SKM-1 (cell line): ENCODE data around the gene FCER2.

Experiments
- DNase-seq: peaks from one replicate; lab custom pipeline; 2025; ENCODE audit not compliant: unreplicated experiment; lab: John Stamatoyannopoulos, UW

Gene FCER2

DNA sequence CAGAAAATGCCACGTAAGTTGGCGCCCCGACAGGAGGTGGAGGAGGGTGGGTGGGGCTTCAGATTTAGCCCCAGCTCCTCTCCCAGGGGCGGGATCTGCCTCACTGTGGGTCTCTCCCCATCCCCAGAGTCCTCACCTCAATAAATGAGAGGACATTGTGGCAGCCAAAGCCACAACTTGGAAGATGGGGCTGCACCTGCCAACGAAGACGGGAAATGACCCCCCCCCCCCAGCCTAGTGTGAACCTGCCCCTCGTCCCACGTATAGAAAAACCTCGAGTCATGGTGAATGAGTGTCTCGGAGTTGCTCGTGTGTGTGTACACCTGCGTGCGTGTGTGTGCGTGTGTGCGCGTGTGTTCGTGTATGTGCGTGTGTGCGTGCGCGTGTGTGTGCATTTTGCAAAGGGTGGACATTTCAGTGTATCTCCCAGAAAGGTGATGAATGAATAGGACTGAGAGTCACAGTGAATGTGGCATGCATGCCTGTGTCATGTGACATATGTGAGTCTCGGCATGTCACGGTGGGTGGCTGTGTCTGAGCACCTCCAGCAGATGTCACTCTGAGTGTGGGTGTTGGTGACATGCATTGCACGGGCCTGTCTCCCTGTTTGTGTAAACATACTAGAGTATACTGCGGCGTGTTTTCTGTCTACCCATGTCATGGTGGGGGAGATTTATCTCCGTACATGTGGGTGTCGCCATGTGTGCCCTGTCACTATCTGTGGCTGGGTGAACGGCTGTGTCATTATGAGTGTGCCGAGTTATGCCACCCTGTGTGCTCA lies 22.8 kb downstream of the FCER2 start:
- no peak for DNase-seq

DNA sequence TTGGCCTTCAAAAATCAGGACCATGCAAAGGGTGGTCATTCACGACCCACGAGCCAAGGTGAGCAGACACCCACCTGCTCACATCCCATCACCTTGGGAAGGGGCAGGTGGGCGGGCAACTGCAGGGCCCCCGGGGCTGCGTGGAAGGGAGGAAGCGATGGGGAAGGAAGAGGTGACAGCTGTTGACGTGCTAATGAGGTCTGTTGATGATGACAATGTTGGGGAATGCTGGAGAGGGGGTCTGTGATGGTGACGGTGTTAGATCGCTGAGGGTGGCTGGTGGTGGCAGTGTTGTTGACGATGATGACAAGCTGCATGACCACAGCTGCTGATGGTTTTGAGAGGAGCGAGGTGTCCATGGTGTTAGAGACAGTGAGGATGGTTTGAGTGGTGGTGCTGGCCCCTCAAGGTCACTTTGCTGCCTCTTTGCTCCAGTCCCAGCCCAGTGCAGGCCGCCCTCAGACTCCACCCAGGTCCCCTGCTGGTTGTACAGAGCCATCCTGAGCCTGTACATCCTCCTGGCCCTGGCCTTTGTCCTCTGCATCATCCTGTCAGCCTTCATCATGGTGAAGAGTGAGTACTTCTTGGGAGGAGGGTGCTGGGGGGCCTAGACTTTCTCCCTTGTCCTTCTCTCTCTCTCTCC lies 24.1 kb downstream of the FCER2 start:
- DNase-seq = no peak

DNA sequence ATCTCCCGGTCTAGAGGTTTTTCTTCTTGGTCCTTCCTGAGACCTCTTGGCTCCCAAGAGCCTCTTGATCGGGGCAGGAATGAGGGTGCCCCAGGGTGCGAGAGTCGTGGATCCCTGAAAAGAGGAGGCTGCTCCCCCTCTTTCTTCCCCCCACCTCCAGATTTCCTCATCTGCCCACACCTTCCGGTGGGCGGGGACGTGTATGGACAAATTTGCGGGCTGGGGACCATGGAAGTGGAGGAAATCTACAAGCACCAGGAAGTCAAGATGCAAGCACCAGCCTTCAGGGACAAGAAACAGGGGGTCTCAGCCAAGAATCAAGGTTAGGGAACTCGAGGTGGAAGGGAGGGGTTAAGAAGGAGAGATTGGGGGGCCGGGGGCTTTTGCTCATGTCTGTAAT lies 25.1 kb downstream of the FCER2 start, which contains the start of gene MCEMP1:
Gene MCEMP1 (plus strand): TSS at position 237 of the 400 bp plus-strand sequence. CDS start 31 bp downstream, at position 268.
- peak; percentile 74 for DNase-seq

DNA sequence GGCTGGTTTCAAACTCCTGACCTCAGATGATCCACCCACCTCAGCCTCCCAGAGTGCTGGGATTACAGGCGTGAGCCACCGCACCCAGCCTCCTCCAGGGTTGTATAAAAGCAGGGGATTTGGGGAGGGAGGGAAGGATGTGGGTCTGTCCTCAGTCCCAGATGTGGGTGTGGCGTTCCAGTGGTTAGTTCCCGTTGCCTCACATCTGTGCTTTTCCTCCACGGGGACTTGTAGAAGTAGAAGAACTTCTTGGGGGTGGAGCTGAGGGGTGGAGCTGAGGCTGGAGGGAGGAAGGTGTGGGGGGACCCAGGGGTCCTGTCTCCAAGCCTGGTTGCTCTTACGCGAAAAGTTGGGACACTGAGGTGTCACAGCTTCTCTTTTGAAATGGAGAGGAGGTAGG lies 25.6 kb downstream of the FCER2 start:
- peak; percentile 74 for DNase-seq

DNA sequence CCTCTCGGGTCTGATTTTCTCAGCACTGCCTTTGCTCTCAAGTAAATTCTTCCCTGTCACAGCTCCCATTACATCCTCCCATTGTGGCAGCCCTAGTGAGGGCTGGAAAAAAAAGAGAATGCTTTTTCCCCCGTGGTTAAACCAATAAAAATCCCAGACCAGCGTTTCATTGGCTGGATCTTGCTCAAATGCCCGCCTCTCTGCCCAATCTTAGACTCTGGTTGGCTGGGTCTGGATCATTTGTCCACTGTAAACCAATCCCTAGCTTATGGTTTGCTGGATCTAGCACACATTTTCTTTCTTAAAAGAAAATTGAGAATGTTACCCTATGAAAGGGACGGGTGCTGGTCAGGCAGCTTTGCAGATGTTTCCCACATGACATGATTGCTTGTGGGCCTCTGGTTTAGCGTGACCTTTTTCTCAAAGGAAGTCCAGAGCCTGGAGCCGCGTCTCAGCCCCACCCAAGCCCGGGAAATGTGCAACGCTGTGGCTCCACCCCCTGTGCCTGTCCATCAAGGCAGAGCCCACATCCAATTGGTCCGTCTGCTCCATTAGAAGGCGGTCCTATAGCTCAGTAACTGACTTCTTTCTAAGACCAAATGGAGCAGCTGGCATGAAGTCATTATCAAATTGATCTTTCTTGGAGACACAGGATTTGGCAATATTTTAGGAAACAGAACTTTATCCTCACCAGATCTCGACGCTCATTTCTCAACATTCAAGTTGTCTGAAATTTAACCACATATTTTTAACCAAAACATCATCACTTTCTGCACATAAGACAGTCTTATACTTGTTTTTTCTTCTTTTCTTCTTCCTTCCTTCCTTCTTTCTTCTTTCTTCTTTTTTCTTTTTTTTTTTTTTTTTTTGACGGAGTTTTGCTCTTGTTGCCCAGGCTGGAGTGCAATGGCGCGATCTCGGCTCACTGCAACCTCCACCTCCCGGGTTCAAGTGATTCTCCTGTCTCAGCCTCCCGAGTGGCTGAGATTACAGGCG lies 27.6 kb downstream of the FCER2 start:
- peak; percentile 65 for DNase-seq

DNA sequence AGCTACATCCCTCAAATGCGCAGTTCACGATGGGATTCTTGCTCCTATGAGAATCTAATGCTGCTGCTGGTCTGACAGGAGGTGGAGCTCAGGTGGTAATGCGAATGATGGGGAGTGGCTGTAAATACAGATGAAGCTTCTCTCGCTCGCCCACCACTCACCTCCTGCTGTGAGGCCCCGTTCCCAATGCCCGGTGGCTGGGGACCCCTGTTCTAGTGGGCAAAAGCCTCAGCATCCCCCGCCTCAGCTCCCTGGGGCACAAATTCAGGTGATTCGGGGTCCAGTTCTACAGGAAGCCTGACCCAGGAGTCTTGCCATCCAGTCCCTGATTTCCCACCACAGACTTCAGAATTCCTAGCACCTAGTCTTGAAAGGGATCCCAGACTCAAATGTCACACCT lies 29.4 kb downstream of the FCER2 start:
- no peak for DNase-seq

DNA sequence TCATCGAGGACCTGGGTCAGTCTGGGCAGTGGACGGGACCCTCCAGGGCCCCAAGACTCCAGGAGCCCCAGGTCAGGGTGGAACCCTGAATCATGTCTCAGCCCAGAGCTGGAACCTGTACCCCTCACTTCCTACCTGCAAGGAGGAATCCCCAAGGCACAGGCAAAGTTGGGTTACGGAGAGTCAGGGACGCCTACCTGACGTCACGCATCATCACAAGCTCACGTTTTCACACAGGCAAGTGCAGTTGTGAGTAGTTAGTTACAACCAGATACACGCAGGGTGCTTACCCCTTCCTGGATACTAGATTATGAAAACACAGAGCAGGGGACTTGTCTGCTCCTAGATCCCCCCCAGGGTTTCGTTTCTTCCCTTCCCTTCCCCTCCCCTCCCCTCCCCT lies 31.1 kb downstream of the FCER2 start:
- no peak for DNase-seq

DNA sequence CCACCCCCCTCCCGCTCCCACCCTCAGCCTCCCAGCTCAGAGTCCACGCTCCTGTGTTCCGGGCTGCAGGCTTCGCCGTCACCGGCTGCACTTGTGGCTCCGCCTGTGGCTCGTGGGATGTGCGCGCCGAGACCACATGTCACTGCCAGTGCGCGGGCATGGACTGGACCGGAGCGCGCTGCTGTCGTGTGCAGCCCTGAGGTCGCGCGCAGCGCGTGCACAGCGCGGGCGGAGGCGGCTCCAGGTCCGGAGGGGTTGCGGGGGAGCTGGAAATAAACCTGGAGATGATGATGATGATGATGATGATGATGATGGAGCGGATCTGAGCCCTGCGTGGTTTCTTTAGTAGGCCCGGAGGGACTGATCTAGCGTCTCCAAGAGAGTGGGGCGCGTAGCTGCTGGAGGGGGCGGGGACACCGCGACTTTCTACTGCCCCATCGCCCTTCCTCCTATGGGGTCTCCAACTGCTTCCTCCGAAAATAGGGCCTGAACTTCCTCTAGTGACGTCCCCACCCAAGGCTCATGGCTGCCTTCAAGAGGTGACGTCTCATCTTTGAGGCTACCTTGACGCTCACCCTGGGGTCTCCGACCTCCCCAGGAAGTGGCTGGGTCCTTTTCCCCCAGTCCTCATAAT lies 31.7 kb downstream of the FCER2 start:
- DNase-seq = no peak

DNA sequence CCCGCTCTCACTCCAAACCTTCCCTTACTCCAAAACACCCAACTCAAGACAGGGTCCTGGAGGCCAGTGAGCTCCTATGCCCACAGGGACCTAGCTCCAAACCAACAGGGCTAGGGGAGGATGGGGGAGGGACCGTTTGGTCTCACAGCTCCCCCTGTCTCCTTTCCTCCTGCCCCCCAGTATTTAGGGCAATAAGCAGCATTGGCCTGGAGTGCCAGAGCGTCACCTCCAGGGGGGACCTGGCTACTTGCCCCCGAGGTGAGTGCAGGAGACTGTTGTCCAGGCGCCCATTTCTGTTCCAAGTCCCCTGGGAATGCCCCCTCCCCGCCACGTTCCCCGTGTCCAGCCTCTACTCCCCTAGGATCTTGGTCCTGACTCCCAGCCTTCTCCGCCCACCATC lies 32.3 kb downstream of the FCER2 start:
- DNase-seq = no peak

DNA sequence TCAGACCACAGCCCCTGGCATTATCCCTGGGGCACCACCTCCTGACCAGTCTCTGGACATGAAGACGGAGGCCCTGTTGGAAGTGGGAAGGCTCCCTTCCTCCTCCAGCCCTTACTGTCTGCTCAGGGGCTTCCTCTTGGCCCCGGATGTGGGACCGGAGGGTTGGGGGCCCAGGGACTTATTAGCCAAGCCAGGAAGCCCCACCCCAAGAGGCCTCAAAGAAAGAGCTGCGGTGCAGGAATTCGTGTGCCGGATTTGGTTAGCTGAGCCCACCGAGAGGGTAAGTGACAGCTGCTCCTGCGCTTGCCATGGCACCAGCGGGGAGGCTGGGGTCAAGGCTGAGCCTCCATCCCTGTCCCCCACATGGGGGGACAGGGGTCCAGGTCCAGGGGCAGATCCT lies 33.1 kb downstream of the FCER2 start, which contains the start of gene RETN:
Gene RETN (plus strand): TSS at position 208 of the 400 bp plus-strand sequence. CDS start 278 bp downstream, outside the sequence.
- no peak for DNase-seq

DNA sequence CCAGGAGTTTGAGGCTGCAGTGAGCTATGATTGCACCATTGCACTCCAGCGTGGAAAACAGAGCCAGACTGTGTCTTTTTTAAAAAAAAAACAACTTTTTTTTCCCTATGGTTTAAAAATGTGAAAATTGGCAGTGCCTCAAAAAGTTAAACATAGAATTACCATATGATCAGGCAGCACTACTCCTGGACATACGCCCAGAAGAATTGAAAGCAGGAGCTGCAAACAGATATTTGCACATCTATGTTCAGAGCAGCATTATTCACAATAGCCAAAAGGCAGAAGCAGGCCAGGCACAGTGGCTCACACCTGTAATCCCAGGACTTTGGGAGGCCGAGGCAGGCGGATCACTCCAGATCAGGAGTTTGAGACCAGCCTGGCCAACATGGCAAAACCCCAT lies 36.9 kb downstream of the FCER2 start:
- no peak for DNase-seq

DNA sequence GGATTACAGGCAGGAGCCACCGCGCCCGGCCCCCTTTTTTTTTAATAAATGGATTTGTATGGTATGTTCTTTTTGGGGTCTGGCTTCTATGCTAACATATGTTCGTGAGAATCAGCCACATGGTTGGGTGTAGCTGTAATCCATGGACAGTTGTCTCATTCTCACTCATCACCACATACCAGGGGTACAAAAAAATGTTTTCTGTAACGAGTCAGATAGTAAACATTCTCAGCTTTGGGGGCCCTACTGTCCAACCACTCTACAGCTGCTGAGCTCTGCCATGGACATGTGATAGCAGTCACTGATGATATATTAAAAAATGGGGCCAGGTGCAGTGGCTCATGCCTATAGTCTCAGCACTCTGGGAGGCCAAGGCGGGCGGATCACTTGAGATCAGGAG lies 38.2 kb downstream of the FCER2 start:
- DNase-seq = no peak

DNA sequence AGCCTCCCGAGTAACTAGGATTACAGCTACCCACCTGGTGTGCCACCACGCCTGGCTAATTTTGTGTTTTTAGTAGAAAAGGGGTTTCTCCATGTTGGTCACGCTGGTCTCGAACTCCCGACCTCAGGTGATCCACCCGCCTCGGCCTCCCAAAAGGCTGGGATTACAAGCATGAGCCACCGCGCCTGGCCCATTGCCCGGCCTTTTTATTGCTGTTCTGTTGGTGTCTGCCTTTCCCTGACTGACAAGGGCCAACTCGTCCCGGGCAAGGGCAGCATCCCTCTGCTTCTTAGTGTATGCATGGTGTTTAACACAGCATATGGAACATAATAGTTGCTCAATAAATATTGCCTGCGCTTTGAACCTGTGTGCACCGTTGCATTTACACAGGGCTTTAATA lies 39.3 kb downstream of the FCER2 start:
- no peak for DNase-seq

DNA sequence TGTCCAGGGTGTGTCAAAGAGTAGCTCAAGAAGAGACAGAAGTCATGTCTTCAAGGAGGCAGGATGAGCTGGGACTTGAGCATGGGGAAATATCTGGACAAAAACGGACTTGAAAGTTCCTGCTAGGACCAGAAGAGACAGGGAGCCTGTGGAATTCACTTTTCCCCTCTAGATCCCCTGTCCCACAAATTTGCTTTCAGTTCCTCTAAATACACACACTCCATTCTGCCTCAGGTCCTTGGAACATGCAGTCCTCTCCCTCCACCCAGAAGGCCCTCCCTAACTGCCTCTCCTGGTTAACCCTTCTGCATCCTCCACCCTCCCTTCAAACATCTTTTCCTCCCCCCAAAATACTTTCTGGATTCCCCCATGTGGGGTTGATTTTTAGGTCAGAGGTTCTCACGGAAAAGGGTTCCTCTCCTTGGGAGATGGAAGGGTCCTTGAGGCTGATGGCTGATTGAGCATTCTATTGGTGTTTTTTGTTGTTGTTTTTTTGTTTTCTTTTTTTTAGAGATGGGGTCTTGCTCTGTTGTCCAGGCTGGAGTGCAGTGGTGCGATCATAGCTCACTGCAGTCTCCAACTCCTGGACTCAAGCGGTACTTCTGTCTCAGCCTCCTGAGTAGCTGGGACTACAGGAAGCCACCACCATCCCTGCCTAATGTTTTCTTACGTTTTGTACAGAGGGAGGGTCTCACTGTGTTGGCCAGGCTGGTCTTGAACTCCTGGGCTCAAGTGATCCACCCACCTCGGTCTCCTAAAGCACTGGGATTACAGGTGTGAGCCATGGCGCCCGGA lies 40.0 kb downstream of the FCER2 start:
- no peak for DNase-seq

DNA sequence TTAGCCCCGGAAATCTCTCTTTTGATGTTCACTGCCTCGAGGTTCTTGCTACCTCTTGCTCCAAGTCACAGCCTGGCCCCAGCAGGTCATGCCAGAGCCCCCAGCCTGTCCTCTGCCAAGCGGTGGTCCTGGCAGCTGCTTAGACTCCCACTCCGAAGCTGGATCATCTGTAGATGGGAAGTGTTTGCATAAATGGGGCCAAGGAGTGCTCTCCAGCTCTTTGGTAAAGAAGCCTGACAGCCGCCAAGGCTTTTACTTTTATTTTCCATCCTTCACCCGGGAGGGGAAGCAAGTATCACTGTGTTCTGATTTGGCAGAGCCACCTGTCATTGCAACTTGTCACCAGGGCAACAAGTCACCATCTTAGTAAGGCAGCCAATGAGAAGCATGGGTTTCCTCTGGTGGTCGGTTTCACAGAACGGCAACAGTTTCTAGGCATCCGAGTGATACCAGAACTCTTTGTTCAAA lies 43.7 kb downstream of the FCER2 start:
- no peak for DNase-seq

DNA sequence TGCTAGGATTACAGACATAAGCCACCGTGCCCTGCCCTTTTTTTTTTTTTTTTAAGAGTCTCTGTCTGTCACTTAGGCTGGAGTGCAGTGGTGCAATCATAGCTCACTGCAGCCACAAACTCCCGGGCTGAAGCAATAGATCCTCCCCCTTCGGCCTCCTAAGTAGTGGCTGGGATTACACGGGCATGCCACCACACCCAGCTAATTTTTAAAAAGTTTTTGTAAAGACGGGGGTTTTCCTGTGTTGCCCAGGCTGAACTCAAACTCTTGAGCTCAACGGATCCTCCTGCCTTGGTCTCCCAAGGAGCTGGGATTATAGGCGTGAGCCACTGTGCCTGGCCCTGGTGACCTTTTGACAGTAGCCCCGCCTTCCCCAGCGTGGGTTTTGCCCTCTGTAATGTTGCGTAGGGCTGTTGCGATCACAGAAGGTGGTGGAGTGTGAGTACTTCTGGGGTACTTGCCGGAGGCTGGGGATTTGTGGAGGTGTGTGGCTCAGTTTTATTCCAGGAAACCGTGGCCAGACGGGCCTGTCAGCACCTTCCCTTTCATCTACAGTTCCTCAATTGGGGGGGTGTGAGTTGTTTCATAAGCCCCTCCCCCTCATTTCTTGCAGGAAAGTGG lies 44.7 kb downstream of the FCER2 start:
- peak; percentile 84 for DNase-seq

DNA sequence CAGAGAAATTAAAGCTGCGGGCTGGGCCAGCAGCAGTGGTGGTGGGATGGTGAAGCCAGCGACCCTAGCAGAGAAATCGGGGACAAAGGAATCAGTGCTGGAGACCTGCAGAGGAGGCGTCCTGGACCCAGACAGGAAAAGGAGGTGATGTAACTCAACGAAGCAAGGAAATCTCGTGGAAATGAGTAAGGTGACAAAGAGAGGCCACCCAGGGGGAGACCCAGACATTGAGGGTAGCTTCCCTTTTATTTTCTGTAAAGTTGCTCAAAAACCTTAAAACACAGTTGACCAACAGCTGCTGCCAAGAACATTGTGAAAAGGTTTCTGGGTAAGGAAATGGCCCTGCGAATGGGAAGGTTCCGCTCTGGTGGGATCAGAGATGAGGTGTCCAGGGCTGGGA lies 46.4 kb downstream of the FCER2 start:
- peak; percentile 92 for DNase-seq

DNA sequence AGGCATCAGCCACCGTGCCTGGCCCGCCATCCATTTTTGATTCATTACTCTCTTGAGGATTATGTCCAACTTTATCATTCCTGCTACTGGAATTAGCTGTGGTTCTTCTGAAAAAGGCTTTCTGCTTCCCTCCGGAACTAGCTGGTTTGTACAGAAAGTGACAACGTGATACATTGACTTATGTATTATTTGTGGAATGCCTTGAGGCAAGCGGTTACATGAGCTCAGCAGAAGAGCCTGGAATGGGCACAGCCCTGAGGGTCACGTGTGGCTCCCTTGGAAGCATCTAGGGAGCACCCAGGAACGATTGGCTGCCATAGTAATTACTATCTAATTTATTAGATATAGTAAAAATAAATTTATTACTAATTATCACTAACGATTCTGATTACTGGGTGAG lies 47.5 kb downstream of the FCER2 start:
- DNase-seq = no peak

DNA sequence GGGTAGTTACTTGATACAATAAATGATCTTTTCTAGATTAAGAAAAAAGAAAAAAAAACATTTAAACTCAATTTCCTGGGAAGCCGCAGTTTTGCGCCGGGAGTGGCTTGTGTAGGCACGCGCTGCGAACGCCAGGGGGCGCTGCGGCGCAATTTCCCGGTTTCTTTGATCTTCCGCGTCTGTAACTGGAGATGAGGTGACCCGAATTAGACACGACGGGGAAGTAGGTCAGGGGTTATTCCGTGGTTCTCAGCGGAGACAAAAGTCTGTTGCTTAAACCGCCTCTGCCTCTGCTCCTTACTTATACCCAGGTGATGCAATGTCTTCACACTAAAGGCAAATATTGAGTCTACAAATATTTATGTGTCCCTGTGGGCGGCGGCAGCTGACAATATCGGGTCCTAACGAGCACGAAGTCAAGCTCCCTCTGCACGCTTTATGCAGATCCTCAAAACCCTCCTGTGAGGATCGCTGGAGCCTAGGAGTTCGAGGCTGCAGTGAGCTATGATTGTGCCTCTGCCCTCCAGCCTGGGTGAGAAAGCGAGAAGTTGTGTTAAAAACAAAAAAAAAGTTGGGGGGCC lies 49.8 kb downstream of the FCER2 start:
- peak; percentile 99 for DNase-seq
